ENCODE data around the gene RYR2.

Gene RYR2

GRCh38 chr1:237232501-237232900 is 190.5 kb downstream of the RYR2 start:
- no peak for TF ChIP-seq CTCF (IDR thresholded peaks at IDR 0.05; ENCODE audit: low read depth, low read length)

GRCh38 chr1:237235091-237235490 is 193.1 kb downstream of the RYR2 start:
- no peak for DNase-seq (ENCODE audit: low read depth in 2 of 2)
- TF ChIP-seq CTCF (IDR thresholded peaks at IDR 0.05; ENCODE audit: low read depth, low read length), result no peak
- no peak overlapping the region for H3K4me3 ChIP-seq (replicated peaks in 1 of 2; ENCODE audit: low read depth in 2 of 2, low read length in 2 of 2)

More at GRCh38 chr1:237232501-237232900, 190.5 kb downstream of the RYR2 start:
- no peak overlapping the region for H3K4me3 ChIP-seq (replicated peaks in 1 of 2; ENCODE audit: low read depth in 2 of 2, low read length in 2 of 2)
- no peak for DNase-seq (ENCODE audit: low read depth in 2 of 2)

- DNase-seq (ENCODE audit: low read depth in 2 of 2), result no peak
- TF ChIP-seq CTCF (IDR thresholded peaks at IDR 0.05; ENCODE audit: low read depth, low read length), result no peak
- H3K4me3 ChIP-seq (replicated peaks in 1 of 2; ENCODE audit: low read depth in 2 of 2, low read length in 2 of 2), result no peak overlapping the region
These were observed 195.7 kb downstream of the RYR2 start for GRCh38 chr1:237237721-237238120.

- no peak for DNase-seq (ENCODE audit: low read depth in 2 of 2)
- H3K4me3 ChIP-seq (replicated peaks in 1 of 2; ENCODE audit: low read depth in 2 of 2, low read length in 2 of 2), result no peak overlapping the region
- no peak for TF ChIP-seq CTCF (IDR thresholded peaks at IDR 0.05; ENCODE audit: low read depth, low read length)
These were observed 197.3 kb downstream of the RYR2 start for GRCh38 chr1:237239248-237239647.

GRCh38 chr1:237241038-237241437 is 199.1 kb downstream of the RYR2 start:
- no peak for DNase-seq (ENCODE audit: low read depth in 2 of 2)
- no peak for TF ChIP-seq CTCF (IDR thresholded peaks at IDR 0.05; ENCODE audit: low read depth, low read length)
- no peak overlapping the region for H3K4me3 ChIP-seq (replicated peaks in 1 of 2; ENCODE audit: low read depth in 2 of 2, low read length in 2 of 2)

GRCh38 chr1:237244778-237245177 is 202.8 kb downstream of the RYR2 start:
- DNase-seq (ENCODE audit: low read depth in 2 of 2), result no peak
- TF ChIP-seq CTCF (IDR thresholded peaks at IDR 0.05; ENCODE audit: low read depth, low read length), result no peak
- H3K4me3 ChIP-seq (replicated peaks in 1 of 2; ENCODE audit: low read depth in 2 of 2, low read length in 2 of 2), result no peak overlapping the region

GRCh38 chr1:237247442-237247841 is 205.5 kb downstream of the RYR2 start:
- DNase-seq (ENCODE audit: low read depth in 2 of 2), result no peak
- no peak overlapping the region for H3K4me3 ChIP-seq (replicated peaks in 1 of 2; ENCODE audit: low read depth in 2 of 2, low read length in 2 of 2)
- no peak for TF ChIP-seq CTCF (IDR thresholded peaks at IDR 0.05; ENCODE audit: low read depth, low read length)

All from cardiac fibroblast (primary cell).